HG03520 (cell line): ENCODE results near the gene GOLGA7B.
"Not testable (repeated sequence)": the region's sequence is repeated elsewhere in the genome, so short reads cannot be mapped to it uniquely, and the experiment has no call there.

Experiments used
- ATAC-seq: cut with Tn5 transposase; IDR thresholded peaks from one replicate; pipeline ENCODE4 v1.9.1; 2021; ENCODE audit warnings: mild to moderate bottlenecking, moderate library complexity; ENCODE audit not compliant: unreplicated experiment

The GOLGA7B gene

DNA sequence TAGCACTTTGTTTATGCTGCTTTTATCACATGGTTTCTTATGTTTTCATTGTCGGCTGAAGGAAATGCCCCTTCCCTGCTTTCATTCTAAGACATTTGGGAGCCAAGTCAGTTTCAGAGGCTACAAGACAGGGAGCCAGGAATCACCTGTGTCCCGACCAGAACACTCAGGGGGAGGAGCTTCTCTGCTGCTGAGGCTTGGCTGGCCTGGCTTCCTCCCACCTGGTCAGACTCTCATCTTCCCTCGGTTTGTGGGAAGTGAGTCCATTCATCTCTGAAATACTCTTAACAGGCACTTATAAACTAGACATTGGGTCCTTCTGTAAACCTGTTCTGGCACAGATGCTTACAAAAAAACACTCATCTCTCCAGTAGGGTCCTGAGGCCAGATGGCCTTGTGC is 19.6 kb upstream of the GOLGA7B start:
- no peak for ATAC-seq

- ATAC-seq: no peak
These were observed 18.4 kb upstream of the GOLGA7B start for GRCh38 chr10:97831259-97831658.

DNA sequence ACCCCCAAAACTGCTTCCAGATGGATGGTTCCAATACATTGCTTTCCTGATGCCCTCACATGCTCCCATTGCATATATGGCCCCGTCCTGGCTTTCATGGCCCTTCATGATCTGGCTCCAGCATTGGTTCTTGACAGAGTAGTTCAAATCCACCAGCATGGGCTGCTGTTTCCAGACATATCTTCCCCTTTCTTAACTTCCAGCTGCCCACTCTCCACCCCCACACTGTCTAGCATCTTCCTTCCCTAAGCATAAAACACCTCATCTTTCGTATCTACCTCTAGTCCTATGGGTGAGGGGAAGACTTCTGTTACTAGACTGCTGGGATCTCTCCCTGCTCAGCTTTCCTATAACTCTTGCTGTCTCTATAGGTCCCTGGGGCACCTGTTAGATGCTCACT is 13.2 kb upstream of the GOLGA7B start:
- no peak for ATAC-seq

GRCh38 chr10:97838091-97838490 is 11.6 kb upstream of the GOLGA7B start:
- no peak for ATAC-seq

DNA sequence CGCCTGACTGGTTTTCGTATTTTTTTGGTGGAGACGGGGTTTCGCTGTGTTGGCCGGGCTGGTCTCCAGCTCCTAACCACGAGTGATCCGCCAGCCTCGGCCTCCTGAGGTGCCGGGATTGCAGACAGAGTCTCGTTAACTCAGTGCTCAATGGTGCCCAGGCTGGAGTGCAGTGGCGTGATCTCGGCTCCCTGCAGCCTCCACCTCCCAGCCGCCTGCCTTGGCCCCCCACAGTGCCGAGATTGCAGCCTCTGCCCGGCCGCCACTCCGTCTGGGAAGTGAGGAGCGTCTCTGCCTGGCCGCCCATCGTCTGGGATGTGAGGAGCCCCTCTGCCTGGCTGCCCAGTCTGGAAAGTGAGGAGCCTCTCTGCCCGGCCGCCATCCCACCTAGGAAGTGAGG is 8.5 kb upstream of the GOLGA7B start:
- not testable (repeated sequence) for ATAC-seq

DNA sequence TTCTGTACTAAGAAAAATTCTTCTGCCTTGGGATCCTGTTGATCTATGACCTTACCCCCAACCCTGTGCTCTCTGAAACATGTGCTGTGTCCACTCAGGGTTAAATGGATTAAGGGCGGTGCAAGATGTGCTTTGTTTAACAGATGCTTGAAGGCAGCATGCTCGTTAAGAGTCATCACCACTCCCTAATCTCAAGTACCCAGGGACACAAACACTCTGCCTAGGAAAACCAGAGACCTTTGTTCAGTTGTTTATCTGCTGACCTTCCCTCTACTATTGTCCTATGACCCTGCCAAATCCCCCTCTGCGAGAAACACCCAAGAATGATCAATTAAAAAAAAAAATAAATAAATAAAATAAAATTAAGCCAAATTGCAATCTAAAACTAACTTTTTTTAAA is 7.5 kb upstream of the GOLGA7B start:
- not testable (repeated sequence) for ATAC-seq

- no peak for ATAC-seq
These were observed 6.9 kb upstream of the GOLGA7B start for GRCh38 chr10:97842656-97843280.

- no peak for ATAC-seq
These were observed 6.4 kb upstream of the GOLGA7B start for GRCh38 chr10:97843281-97843671.

DNA sequence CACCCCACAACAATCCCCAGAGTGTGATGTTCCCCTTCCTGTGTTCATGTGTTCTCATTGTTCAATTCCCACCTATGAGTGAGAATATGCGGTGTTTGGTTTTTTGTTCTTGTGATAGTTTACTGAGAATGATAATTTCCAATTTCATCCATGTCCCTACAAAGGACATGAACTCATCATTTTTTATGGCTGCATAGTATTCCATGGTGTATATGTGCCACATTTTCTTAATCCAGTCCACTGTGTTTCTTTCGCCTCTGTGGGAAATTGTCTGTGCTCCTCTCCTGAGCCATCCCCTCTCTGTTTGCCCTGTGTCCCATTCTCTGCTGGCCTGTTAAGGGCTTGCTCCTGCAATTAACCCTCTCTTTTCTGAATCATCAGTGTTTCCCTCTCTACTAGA is 5.7 kb upstream of the GOLGA7B start:
- not testable (repeated sequence) for ATAC-seq

- no peak for ATAC-seq
These were observed 5.0 kb upstream of the GOLGA7B start for GRCh38 chr10:97844678-97845077.

DNA sequence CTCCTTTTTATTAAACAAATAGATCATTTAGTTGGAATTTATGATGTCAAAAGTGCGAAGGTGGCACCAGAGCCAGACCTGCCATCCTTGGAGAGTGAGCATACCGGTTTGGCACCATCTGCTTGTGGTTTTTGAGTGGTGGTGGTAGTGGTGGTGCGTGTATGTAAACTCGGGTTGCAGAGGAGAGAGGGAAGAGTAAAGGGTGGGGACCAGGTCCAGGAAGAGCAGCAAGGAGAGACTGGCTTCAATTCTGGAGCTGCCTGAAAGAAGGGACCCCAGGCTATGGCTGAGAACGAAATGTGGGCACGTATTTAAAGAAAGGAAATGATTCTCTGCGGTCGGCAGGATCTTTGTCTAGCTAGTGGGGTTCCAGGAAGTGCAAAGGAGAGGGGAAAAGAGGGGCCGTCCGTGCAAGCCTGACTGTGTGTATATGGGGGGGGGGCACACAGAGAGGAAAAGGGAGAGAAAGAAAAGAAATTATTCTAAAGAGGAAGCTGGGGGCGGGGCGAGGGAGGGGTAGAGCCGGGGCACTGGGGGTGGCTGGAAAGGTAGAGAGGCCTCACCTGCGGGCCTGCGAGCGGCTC is 448 bp upstream of the GOLGA7B start:
- ATAC-seq: no peak

DNA sequence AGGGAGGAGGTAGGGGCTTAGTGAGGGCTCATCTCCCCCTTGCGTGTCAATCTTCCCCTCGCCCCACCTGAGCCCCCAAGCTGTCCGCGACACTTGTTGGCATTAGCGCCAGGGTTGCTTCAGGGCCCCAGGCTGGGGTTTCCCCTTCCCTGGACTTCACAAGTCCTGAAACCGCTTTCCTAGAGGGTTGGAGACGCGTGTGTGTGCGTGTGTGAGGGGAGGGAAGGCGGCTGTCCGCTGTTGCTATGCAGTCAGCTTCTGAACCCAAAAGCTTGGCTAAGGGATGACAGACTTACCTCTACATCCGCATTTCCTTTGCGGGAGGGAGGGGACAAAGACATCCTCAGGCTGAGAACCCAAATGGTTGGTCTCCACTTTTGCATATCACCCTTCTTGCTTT is 803 bp downstream of the GOLGA7B start:
- ATAC-seq: no peak

- no peak for ATAC-seq
These were observed 1.8 kb downstream of the GOLGA7B start for GRCh38 chr10:97851341-97852001.

- no peak for ATAC-seq
These were observed 2.6 kb downstream of the GOLGA7B start for GRCh38 chr10:97852277-97852676.

- no peak for ATAC-seq
These were observed 3.3 kb downstream of the GOLGA7B start for GRCh38 chr10:97852840-97853405.

- ATAC-seq: no peak
These were observed 5.1 kb downstream of the GOLGA7B start for GRCh38 chr10:97854743-97855142.

- no peak for ATAC-seq
These were observed 8.4 kb downstream of the GOLGA7B start for GRCh38 chr10:97858001-97858439.

DNA sequence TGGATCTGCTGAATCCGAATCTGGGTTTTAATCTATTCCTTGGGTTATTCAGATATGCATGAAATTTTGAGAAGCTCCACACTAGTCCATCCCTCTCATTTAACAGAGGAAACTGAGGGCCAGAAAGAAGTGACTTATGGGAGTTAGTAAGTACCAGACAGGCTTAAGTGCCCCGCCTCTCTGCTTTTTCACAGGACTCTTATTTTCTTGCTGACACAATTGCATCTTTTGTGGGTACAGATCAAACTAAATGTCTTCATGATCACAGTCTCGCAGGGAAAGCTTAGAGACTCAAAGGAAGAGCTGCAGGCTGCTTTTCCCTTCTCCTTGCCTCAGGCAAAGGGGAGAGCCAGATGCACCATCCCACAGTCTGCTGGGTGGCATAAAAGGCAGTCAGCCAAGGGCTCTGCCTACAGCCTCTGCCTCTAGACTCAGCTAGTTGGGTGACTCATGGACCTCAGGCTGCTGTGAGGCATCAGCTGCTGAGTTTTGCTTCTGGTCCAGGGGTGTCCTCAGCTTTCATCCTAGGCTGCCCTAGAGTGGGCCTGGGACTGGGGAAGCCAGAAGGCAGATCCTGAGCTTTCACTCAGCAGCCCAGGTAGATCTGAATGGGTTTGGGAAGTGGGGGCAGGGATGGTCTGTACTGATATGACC is 11.6 kb downstream of the GOLGA7B start:
- no peak for ATAC-seq

DNA sequence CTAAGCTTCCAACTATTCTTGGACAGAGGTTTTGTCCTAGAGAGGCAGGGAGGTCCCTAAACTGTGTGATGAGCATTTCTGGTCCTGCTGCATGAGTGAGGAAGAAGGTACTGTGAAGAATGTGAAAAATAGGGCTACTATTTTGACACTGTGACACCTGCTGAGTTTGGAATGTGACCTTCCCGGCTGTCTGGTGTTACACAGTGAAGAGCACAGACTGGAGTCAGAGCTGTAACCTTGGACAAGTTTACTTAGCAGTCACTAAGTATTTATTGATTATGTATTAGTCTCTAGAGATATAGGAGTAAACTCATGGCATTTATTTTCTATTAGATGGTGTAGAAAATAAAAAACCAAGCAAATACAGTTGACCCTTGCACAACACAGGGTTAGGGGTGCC is 12.3 kb downstream of the GOLGA7B start:
- no peak for ATAC-seq

- ATAC-seq: no peak
These were observed 14.2 kb downstream of the GOLGA7B start for GRCh38 chr10:97863808-97864207.

DNA sequence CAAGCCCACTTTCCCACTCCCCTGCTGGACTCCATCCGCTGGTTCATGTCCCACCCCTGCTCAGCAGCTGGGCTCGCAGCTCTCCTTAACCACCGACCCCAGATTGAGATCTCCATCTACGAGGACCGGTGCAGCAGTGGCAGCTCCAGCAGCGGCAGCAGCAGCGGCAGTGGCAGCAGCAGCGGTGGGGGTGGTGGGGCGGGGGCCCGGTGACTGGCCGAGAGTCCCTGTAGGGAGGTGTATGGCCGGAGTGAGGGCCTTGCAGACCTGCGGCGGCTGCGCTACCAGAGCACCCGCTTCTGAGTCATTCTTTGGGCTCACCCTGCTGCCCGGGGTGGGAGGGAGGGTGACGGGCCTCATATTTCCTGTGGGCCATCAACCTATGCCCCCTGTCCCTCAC is 15.8 kb downstream of the GOLGA7B start:
- no peak for ATAC-seq
